ENCODE data around the gene SMO. TPM values are rescaled to one million over a fixed set of nuclear protein-coding genes. Genes with fewer than 3 reads are reported as not detected.
A peak's percentile ranks its signal among the peaks of the same experiment; 100 is the strongest.
"Not testable (repeated sequence)": the region's sequence is repeated elsewhere in the genome, so short reads cannot be mapped to it uniquely, and the experiment has no call there.

SMO gene
- total and polyA plus RNA-seq, 4 donors = 0.87 to 19.3 (median 3.6) TPM

DNA sequence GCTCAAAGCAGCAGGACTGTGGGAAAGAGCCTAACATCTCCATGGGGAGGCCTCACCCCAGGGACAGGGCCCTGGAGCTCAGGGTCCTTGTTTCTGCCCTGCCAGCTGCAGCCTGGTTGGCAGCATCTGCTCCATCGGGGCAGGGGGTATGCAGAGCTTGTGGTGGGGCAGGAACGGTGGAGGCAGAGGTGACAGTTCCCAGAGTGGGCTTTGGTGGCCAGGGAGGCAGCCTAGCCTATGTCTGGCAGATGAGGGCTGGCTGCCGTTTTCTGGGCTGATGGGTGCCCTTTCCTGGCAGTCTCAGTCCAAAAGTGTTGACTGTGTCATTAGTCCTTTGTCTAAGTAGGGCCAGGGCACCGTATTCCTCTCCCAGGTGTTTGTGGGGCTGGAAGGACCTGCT, 24.2 kb downstream of the SMO start:
- Histone ChIP-seq H3K9ac (ENCODE audit: insufficient read depth in 1 of 2, low read length in 2 of 2) (no peak overlapping the region), H3K4me3 (no peak overlapping the region), H3K27ac (ENCODE audit: low read depth in 1 of 2, low read length in 1 of 2) (no peak overlapping the region), H3K36me3 (ENCODE audit: control insufficient read depth in 4 of 4, insufficient read depth in 4 of 4, low read length in 4 of 4) (peaks cover 0 to 21% (median 7%) of the 10 kb centered on the region in 4 donors), H3K9me3 (ENCODE audit: control insufficient read depth in 4 of 4, insufficient read depth in 3 of 4, low read length in 3 of 4) (peaks cover 0 to 3% (median 0%) of the 10 kb centered on the region in 4 donors), H3K4me1 (ENCODE audit: control insufficient read depth in 5 of 5, insufficient read depth in 5 of 5, low read length in 5 of 5) (no peaks in the 10 kb centered on the region), H3K27me3 (ENCODE audit: control insufficient read depth in 3 of 3, insufficient read depth in 3 of 3, low read length in 2 of 3) (no peaks in the 10 kb centered on the region)
- TF ChIP-seq, protein P1, sequence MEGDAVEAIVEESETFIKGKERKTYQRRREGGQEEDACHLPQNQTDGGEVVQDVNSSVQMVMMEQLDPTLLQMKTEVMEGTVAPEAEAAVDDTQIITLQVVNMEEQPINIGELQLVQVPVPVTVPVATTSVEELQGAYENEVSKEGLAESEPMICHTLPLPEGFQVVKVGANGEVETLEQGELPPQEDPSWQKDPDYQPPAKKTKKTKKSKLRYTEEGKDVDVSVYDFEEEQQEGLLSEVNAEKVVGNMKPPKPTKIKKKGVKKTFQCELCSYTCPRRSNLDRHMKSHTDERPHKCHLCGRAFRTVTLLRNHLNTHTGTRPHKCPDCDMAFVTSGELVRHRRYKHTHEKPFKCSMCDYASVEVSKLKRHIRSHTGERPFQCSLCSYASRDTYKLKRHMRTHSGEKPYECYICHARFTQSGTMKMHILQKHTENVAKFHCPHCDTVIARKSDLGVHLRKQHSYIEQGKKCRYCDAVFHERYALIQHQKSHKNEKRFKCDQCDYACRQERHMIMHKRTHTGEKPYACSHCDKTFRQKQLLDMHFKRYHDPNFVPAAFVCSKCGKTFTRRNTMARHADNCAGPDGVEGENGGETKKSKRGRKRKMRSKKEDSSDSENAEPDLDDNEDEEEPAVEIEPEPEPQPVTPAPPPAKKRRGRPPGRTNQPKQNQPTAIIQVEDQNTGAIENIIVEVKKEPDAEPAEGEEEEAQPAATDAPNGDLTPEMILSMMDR (IDR thresholded peaks at IDR 0.05; ENCODE audit: control extremely low read depth, extremely low read depth) = no peak
- 86 to 95% methylated on average over 4 of the region's 4 CpGs for WGBS, 2 donors
- ATAC-seq (ENCODE audit: insufficient read depth, low FRiP score) (no peak), DNase-seq (no peak)

DNA sequence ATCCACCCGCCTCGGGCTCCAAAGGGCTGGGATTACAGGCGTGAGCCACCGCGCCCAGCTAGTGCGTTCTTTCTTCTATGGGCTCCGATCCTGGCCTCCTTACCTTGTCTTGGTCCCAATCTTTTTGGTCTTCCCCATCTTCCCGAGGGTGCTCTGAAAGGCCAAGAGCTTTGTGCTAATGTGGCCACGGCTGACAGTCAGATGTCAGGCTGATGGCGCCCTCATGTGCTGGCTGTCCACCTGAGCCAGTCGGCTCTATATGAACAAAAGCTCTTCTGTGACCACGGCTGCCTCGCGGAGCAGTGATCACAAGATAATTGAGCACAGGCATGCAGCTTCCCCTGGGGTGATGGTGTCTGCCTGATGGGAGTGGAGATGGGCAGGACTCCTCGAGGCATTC, 25.4 kb downstream of the SMO start:
- peak in 2 of 3 donors; percentile 25 to 32 for DNase-seq
- H3K36me3 ChIP-seq (ENCODE audit: control insufficient read depth in 4 of 4, insufficient read depth in 4 of 4, low read length in 4 of 4) = peaks cover 0 to 20% (median 7%) of the 10 kb centered on the region in 4 donors

DNA sequence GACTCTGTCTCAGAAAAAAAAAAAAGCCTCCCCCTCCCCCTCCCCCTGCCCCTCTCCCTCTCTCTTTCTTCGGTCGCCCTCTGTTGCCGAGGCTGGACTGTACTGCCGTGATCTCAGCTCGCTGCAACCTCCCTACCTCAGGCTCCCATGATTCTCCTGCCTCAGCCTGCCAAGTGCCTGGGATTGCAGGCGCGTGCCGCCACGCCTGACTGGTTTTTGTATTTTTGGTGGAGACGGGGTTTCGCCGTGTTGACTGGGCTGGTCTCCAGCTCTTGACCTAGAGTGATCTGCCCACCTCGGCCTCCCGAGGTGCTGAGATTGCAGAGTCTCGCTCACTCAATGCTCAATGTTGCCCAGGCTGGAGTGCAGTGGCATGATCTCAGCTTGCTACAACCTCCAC, 27.3 kb downstream of the SMO start:
- H3K36me3 ChIP-seq (ENCODE audit: control insufficient read depth in 4 of 4, insufficient read depth in 4 of 4, low read length in 4 of 4) = peaks cover 0 to 10% (median 1%) of the 10 kb centered on the region in 4 donors
- not testable (repeated sequence) for H3K4me3 ChIP-seq; H3K9ac ChIP-seq (ENCODE audit: insufficient read depth in 1 of 2, low read length in 2 of 2); H3K27ac ChIP-seq (ENCODE audit: low read depth in 1 of 2, low read length in 1 of 2); H3K4me1 ChIP-seq (ENCODE audit: control insufficient read depth in 5 of 5, insufficient read depth in 5 of 5, low read length in 5 of 5); H3K27me3 ChIP-seq (ENCODE audit: control insufficient read depth in 3 of 3, insufficient read depth in 3 of 3, low read length in 2 of 3); H3K9me3 ChIP-seq (ENCODE audit: control insufficient read depth in 4 of 4, insufficient read depth in 3 of 4, low read length in 3 of 4); DNase-seq; ATAC-seq (ENCODE audit: insufficient read depth, low FRiP score)
- 97 to 99% methylated on average over 10 to 15 of the region's 15 CpGs for WGBS, 2 donors

More for the DNA sequence above, 25.4 kb downstream of the SMO start:
- Histone ChIP-seq H3K4me1 (ENCODE audit: control insufficient read depth in 5 of 5, insufficient read depth in 5 of 5, low read length in 5 of 5) (peaks cover 0 to 4% (median 0%) of the 10 kb centered on the region in 5 donors), H3K9me3 (ENCODE audit: control insufficient read depth in 4 of 4, insufficient read depth in 3 of 4, low read length in 3 of 4) (peaks cover 0 to 3% (median 0%) of the 10 kb centered on the region in 4 donors), H3K27ac (ENCODE audit: low read depth in 1 of 2, low read length in 1 of 2) (no peak overlapping the region), H3K4me3 (no peak overlapping the region), H3K9ac (ENCODE audit: insufficient read depth in 1 of 2, low read length in 2 of 2) (no peak overlapping the region), H3K27me3 (ENCODE audit: control insufficient read depth in 3 of 3, insufficient read depth in 3 of 3, low read length in 2 of 3) (no peaks in the 10 kb centered on the region)
- WGBS, 2 donors = 72 to 74% methylated on average over 15 of the region's 15 CpGs
- TF ChIP-seq, protein P1 (IDR thresholded peaks at IDR 0.05; ENCODE audit: control extremely low read depth, extremely low read depth) = no peak
- ATAC-seq (ENCODE audit: insufficient read depth, low FRiP score) = no peak

DNA sequence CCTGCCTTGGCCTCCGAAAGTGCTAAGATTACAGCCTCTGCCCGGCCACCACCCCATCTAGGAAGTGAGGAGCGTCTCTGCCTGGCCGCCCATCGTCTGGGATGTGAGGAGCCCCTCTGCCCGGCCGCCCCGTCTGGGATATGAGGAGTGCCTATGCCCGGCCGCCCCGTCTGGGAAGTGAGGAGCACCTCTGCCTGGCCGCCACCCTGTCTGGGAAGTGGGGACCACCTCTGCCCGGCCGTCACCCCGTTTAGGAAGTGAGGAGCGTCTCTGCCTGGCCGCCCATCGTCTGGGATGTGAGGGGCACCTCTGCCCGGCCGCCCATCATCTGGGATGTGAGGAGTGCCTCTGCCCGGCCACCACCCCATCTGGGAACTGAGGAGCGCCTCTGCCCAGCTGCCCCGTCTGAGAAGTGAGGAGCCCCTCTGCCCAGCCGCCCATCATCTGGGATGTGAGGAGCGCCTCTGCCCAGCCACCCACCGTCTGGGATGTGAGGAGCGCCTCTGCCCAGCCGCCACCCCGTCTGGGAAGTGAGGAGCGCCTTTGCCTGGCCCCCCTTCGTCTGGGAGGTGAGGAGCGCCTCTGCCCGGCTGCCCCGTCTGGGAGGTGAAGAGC, 27.8 kb downstream of the SMO start:
- H3K4me1 ChIP-seq (ENCODE audit: control insufficient read depth in 5 of 5, insufficient read depth in 5 of 5, low read length in 5 of 5); H3K27ac ChIP-seq (ENCODE audit: low read depth in 1 of 2, low read length in 1 of 2); H3K9me3 ChIP-seq (ENCODE audit: control insufficient read depth in 4 of 4, insufficient read depth in 3 of 4, low read length in 3 of 4); H3K4me3 ChIP-seq; H3K9ac ChIP-seq (ENCODE audit: insufficient read depth in 1 of 2, low read length in 2 of 2); H3K27me3 ChIP-seq (ENCODE audit: control insufficient read depth in 3 of 3, insufficient read depth in 3 of 3, low read length in 2 of 3); DNase-seq; H3K36me3 ChIP-seq (ENCODE audit: control insufficient read depth in 4 of 4, insufficient read depth in 4 of 4, low read length in 4 of 4); ATAC-seq (ENCODE audit: insufficient read depth, low FRiP score): not testable (repeated sequence)
- 95 to 96% methylated on average over 31 to 34 of the region's 34 CpGs for WGBS, 2 donors

DNA sequence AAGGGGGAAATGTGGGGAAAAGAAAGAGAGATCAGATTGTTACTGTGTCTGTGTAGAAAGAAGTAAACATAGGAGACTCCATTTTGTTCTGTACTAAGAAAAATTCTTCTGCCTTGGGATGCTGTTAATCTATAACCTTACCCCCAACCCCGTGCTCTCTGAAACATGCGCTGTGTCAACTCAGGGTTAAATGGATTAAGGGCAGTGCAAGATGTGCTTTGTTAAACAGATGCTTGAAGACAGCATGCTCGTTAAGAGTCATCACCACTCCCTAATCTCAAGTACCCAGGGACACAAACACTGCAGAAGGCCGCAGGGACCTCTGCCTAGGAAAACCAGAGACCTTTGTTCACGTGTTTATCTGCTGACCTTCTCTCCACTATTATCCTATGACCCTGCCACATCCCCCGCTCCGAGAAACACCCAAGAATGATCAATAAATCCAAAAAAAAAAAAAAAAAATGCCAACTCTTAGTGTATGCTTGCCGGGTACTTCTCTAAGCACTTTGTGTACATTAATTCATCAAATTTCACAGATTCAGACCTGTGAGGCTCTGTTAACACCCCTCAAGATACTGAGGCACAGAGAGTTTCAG, 28.5 kb downstream of the SMO start:
- not testable (repeated sequence) for ATAC-seq (ENCODE audit: insufficient read depth, low FRiP score); H3K36me3 ChIP-seq (ENCODE audit: control insufficient read depth in 4 of 4, insufficient read depth in 4 of 4, low read length in 4 of 4); H3K27me3 ChIP-seq (ENCODE audit: control insufficient read depth in 3 of 3, insufficient read depth in 3 of 3, low read length in 2 of 3); DNase-seq; H3K27ac ChIP-seq (ENCODE audit: low read depth in 1 of 2, low read length in 1 of 2); H3K9me3 ChIP-seq (ENCODE audit: control insufficient read depth in 4 of 4, insufficient read depth in 3 of 4, low read length in 3 of 4); H3K4me1 ChIP-seq (ENCODE audit: control insufficient read depth in 5 of 5, insufficient read depth in 5 of 5, low read length in 5 of 5); H3K9ac ChIP-seq (ENCODE audit: insufficient read depth in 1 of 2, low read length in 2 of 2); H3K4me3 ChIP-seq
- WGBS, 2 donors = 62 to 72% methylated on average over 7 of the region's 8 CpGs
